Left lung (tissue), 10 donors: Measurements from ENCODE around the gene UCP2. TPM values are rescaled to one million over a fixed set of nuclear protein-coding genes. Genes with fewer than 3 reads are reported as not detected.

Experiments
- ATAC-seq: fragments of 200-7000 bp; cut with Tn5 transposase; one replicate; pipeline ENCODE4 v1.9.1; 2020; ENCODE audit warnings: moderate library complexity
- DNase-seq, 4 donors: peaks; one replicate each; pipeline ENCODE4 v3.0.0-alpha.2; 2013 to 2020
- H3K27ac ChIP-seq, 2 donors: fragments of 200-600 bp; sonication (generic) in 1 of 2; one replicate each; pipeline versions ENCODE4 v1.5.0 to v1.8.0; 2020 to 2021
- H3K27me3 ChIP-seq, 2 donors: fragments of 200-600 bp; sonication (generic) in 1 of 2; one replicate each; pipeline versions ENCODE4 v1.5.0 to v1.8.0; 2020 to 2021
- H3K36me3 ChIP-seq, 2 donors: fragments of 200-600 bp; sonication (generic) in 1 of 2; one replicate each; pipeline versions ENCODE4 v1.5.0 to v1.8.0; 2020 to 2021
- H3K4me1 ChIP-seq, 2 donors: fragments of 200-600 bp; one replicate each; pipeline ENCODE4 v1.8.0; 2021
- H3K4me3 ChIP-seq, 2 donors: fragments of 200-600 bp; sonication (generic) in 1 of 2; one replicate each; pipeline versions ENCODE4 v1.5.0 to v1.8.0; 2020 to 2021; ENCODE audit warnings: mild to moderate bottlenecking in 1 of 2
- H3K9me3 ChIP-seq, 2 donors: fragments of 200-600 bp; sonication (generic) in 1 of 2; one replicate each; pipeline versions ENCODE4 v1.5.0 to v1.8.0; 2020 to 2021
- CTCF ChIP-seq, 2 donors: fragments of 200-600 bp; sonication (generic) in 1 of 2; IDR thresholded peaks; one replicate each; pipeline versions ENCODE4 v1.5.0 to v1.8.0; 2021; ENCODE audit warnings: antibody characterized with exemption in 2 of 2
- intact Hi-C, 2 donors: fragments of 100-400 bp; cut with DNase I; formaldehyde crosslinking; loops; one replicate each; pipeline versions ENCODE4 v1.11.2 to v1.14.2; 2022
- polyA plus RNA-seq, 6 donors: library from polyadenylated mRNA; unstranded; fragments of 120-200 nt; gene quantifications; one replicate each; pipeline ENCODE4 v1.2.1, GENCODE V29; 2013; ENCODE audit not compliant: insufficient read length in 6 of 6
- total RNA-seq, 2 donors: library from RNA; stranded (reverse); fragmentation: NEBNext Ultra II Directional; extraction: Animal tissue kit (Norgen Biotek cat#: 25700); gene quantifications; one replicate each; pipeline ENCODE4 v1.2.1, GENCODE V29; 2021
- donor health status: DM: no; HTN: yes; CAD: no.
- donor health status: DM: no; HTN: no; CAD: no.

Gene UCP2
- total and polyA plus RNA-seq, 8 donors = 35.3 to 142 (median 42.6) TPM

DNA sequence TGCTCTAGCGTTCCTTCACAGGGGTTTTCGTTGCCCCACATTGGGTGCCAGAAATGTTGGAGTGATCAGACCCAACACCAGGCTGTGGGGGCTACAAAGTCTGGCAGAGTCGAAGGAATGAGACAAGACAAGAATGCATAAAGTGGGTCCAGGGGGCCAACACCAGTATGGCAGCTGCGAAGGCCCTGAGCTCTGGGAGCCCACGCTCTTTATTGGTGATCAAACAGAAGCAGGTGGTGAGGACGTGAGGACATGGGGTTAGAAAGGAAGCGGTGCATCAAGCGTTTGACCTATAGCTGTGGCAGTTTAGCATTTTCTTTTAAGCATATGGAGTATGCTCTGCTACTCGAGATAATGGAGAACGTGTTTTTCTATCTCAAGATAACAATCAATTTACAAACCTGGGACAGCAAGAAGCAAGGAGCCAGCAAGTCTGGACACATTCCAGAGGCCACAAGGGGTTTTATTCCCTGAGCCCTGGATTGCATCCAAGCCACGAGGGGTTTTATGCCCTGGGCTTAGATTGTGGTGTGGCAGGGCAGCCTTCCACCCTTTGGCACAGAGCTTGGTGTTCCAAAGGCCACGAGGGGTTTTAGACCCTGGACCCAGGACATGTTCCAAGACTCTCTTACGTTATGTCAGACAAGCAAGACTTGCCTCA, 35.7 kb downstream of the UCP2 start:
- no peak overlapping the region for H3K27ac ChIP-seq
- H3K4me1 ChIP-seq = no peaks in the 10 kb centered on the region
- no peaks in the 10 kb centered on the region for H3K9me3 ChIP-seq
- H3K27me3 ChIP-seq = no peaks in the 10 kb centered on the region
- no peaks in the 10 kb centered on the region for H3K36me3 ChIP-seq
- intact Hi-C loops = no loop called here
- no peak for TF ChIP-seq CTCF (IDR thresholded peaks at IDR 0.05)
- no peak overlapping the region for H3K4me3 ChIP-seq
- no peak for DNase-seq
- no peak for ATAC-seq

- intact Hi-C loops = no loop called here
- Histone ChIP-seq H3K27ac (no peak overlapping the region), H3K27me3 (no peaks in the 10 kb centered on the region), H3K4me1 (no peaks in the 10 kb centered on the region), H3K36me3 (no peaks in the 10 kb centered on the region), H3K4me3 (no peak overlapping the region), H3K9me3 (peaks cover 0 to 3% of the 10 kb centered on the region in 2 donors)
- ATAC-seq (no peak), DNase-seq (no peak)
- no peak for TF ChIP-seq CTCF (IDR thresholded peaks at IDR 0.05)
Measured at GRCh38 chr11:73945396-73945795, 37.2 kb downstream of the UCP2 start.

DNA sequence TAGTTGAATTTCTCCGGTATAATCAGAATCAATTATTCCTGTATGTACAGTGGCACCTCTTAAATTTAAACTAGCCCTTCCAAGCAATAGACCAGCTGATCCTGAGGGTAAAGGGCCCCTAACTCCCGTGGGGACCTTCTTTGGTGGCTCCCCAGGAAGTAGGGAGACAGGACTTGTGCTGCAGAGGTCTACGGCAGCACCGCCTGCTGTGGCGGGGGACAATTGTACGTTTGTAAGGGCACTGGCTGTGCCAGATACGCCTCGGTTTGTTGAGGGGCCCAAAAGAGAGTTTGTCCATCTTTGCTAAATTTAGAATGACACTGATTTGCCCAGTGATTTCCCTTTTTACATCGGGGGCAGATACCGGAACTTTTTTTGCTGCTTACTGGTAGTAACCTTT, 37.7 kb downstream of the UCP2 start:
- no peaks in the 10 kb centered on the region for H3K4me1 ChIP-seq
- ATAC-seq (no peak), DNase-seq (no peak)
- intact Hi-C loops = no loop called here
- H3K4me3 ChIP-seq = no peak overlapping the region
- H3K27me3 ChIP-seq = no peaks in the 10 kb centered on the region
- peaks cover 0 to 3% of the 10 kb centered on the region in 2 donors for H3K9me3 ChIP-seq
- TF ChIP-seq CTCF (IDR thresholded peaks at IDR 0.05) = no peak
- H3K27ac ChIP-seq = no peak overlapping the region
- H3K36me3 ChIP-seq = no peaks in the 10 kb centered on the region

- intact Hi-C loops = no loop called here
- DNase-seq (no peak), ATAC-seq (no peak)
- H3K9me3 ChIP-seq = peaks cover 0 to 3% of the 10 kb centered on the region in 2 donors
- no peaks in the 10 kb centered on the region for H3K36me3 ChIP-seq
- no peak overlapping the region for H3K27ac ChIP-seq
- no peaks in the 10 kb centered on the region for H3K27me3 ChIP-seq
- TF ChIP-seq CTCF (IDR thresholded peaks at IDR 0.05) = no peak
- H3K4me3 ChIP-seq = no peak overlapping the region
- H3K4me1 ChIP-seq = no peaks in the 10 kb centered on the region
Measured at GRCh38 chr11:73944085-73944484, 38.6 kb downstream of the UCP2 start.

- intact Hi-C loops = no loop called here
- Histone ChIP-seq H3K4me3 (no peak overlapping the region), H3K9me3 (peaks cover 0 to 7% of the 10 kb centered on the region in 2 donors), H3K36me3 (no peaks in the 10 kb centered on the region), H3K27me3 (no peaks in the 10 kb centered on the region), H3K27ac (no peak overlapping the region), H3K4me1 (no peaks in the 10 kb centered on the region)
- ATAC-seq (no peak), DNase-seq (no peak)
- no peak for TF ChIP-seq CTCF (IDR thresholded peaks at IDR 0.05)
Measured at GRCh38 chr11:73942010-73942409, 40.6 kb downstream of the UCP2 start.
